ENCODE results near the gene SUSD1. TPM values are rescaled to one million over a fixed set of nuclear protein-coding genes. Genes with fewer than 3 reads are reported as not detected.

The SUSD1 gene
- total RNA-seq, 4 donors from 2014 or later = 22.7 to 83.0 (median 24.7) TPM

GRCh38 chr9:112009656-112010055, 165.4 kb downstream of the SUSD1 start:
- Histone ChIP-seq H3K4me3 (no peak overlapping the region), H3K27me3 (no peaks in the 10 kb centered on the region), H3K9me3 (no peaks in the 10 kb centered on the region), H3K4me1 (peaks cover 20 to 37% (median 32%) of the 10 kb centered on the region in 4 donors), H3K27ac (no peak overlapping the region), H3K36me3 (no peaks in the 10 kb centered on the region)
- WGBS, 2 donors (ENCODE audit: low coverage in 1 of 2) = 79 to 89% methylated on average over 3 of the region's 3 CpGs
- TF ChIP-seq EP300 (IDR thresholded peaks at IDR 0.05; ENCODE audit: low read depth) (no peak), CTCF (IDR thresholded peaks at IDR 0.05) (no peak), POLR2A (IDR thresholded peaks at IDR 0.05) (no peak), POLR2AphosphoS5 (IDR thresholded peaks at IDR 0.05) (no peak)
- in situ Hi-C loops (cut with MboI; ENCODE audit: low pct_ligation_motif_present in 1 of 4, low pct_unique_long_range_greater_than_20kb in 1 of 4, low sequenced_read_pairs in 3 of 4) (loop anchor here in 1 of 4 donors (10.0 kb wide), 1 partner anchor 65 kb away; no protein-coding TSS in a partner anchor), intact Hi-C loops (cut with DNase I; ENCODE audit: low total_unique reads) (no loop called here)
- no peak for DNase-seq

- 69 to 73% methylated on average over 5 to 6 of the region's 6 CpGs for WGBS, 2 donors (ENCODE audit: low coverage in 1 of 2)
- intact Hi-C loops (cut with DNase I; ENCODE audit: low total_unique reads) = no loop called here
- Histone ChIP-seq H3K27me3 (no peaks in the 10 kb centered on the region), H3K4me3 (no peak overlapping the region), H3K36me3 (no peaks in the 10 kb centered on the region), H3K4me1 (peaks cover 17 to 27% (median 23%) of the 10 kb centered on the region in 4 donors), H3K9me3 (no peaks in the 10 kb centered on the region), H3K27ac (no peak overlapping the region)
- TF ChIP-seq POLR2A (IDR thresholded peaks at IDR 0.05) = no peak
- no peak for TF ChIP-seq POLR2AphosphoS5 (IDR thresholded peaks at IDR 0.05)
- TF ChIP-seq CTCF (IDR thresholded peaks at IDR 0.05) = no peak
- TF ChIP-seq EP300 (IDR thresholded peaks at IDR 0.05; ENCODE audit: low read depth) = no peak
- DNase-seq = no peak
- in situ Hi-C loops (cut with MboI; ENCODE audit: low pct_ligation_motif_present in 1 of 4, low pct_unique_long_range_greater_than_20kb in 1 of 4, low sequenced_read_pairs in 3 of 4) = loop anchor here in 1 of 4 donors (10.0 kb wide), 1 partner anchor 63 kb away; no protein-coding TSS in a partner anchor
These were observed 167.4 kb downstream of the SUSD1 start for GRCh38 chr9:112007575-112008240.

- WGBS, 2 donors (ENCODE audit: low coverage in 1 of 2) = 87 to 89% methylated on average over 5 to 11 of the region's 11 CpGs
- DNase-seq = no peak
- no peak for TF ChIP-seq POLR2A (IDR thresholded peaks at IDR 0.05)
- no peak for TF ChIP-seq CTCF (IDR thresholded peaks at IDR 0.05)
- TF ChIP-seq POLR2AphosphoS5 (IDR thresholded peaks at IDR 0.05) = no peak
- no peak for TF ChIP-seq EP300 (IDR thresholded peaks at IDR 0.05; ENCODE audit: low read depth)
- no peaks in the 10 kb centered on the region for H3K9me3 ChIP-seq
- no peaks in the 10 kb centered on the region for H3K36me3 ChIP-seq
- H3K4me1 ChIP-seq = peaks cover 5 to 15% (median 11%) of the 10 kb centered on the region in 4 donors
- H3K4me3 ChIP-seq = no peak overlapping the region
- no peak overlapping the region for H3K27ac ChIP-seq
- intact Hi-C loops (cut with DNase I; ENCODE audit: low total_unique reads) = no loop called here
- no peaks in the 10 kb centered on the region for H3K27me3 ChIP-seq
- in situ Hi-C loops (cut with MboI; ENCODE audit: low pct_ligation_motif_present in 1 of 4, low pct_unique_long_range_greater_than_20kb in 1 of 4, low sequenced_read_pairs in 3 of 4) = loop anchor here in 1 of 4 donors (10.0 kb wide), 1 partner anchor 62 kb away; no protein-coding TSS in a partner anchor
These were observed 168.6 kb downstream of the SUSD1 start for GRCh38 chr9:112006361-112007020.

- no peak for DNase-seq
- H3K9me3 ChIP-seq = no peaks in the 10 kb centered on the region
These were observed 169.2 kb downstream of the SUSD1 start for GRCh38 chr9:112005939-112006338.

More at GRCh38 chr9:112005939-112006338, 169.2 kb downstream of the SUSD1 start:
- intact Hi-C loops (cut with DNase I; ENCODE audit: low total_unique reads) = no loop called here
- Histone ChIP-seq H3K27me3 (no peaks in the 10 kb centered on the region), H3K27ac (no peak overlapping the region), H3K36me3 (no peaks in the 10 kb centered on the region), H3K4me1 (peaks cover 2 to 9% (median 5%) of the 10 kb centered on the region in 4 donors), H3K4me3 (no peak overlapping the region)
- TF ChIP-seq CTCF (IDR thresholded peaks at IDR 0.05) (no peak), POLR2AphosphoS5 (IDR thresholded peaks at IDR 0.05) (no peak), POLR2A (IDR thresholded peaks at IDR 0.05) (no peak), EP300 (IDR thresholded peaks at IDR 0.05; ENCODE audit: low read depth) (no peak)
- in situ Hi-C loops (cut with MboI; ENCODE audit: low pct_ligation_motif_present in 1 of 4, low pct_unique_long_range_greater_than_20kb in 1 of 4, low sequenced_read_pairs in 3 of 4) = loop anchor here in 1 of 4 donors (10.0 kb wide), 1 partner anchor 61 kb away; no protein-coding TSS in a partner anchor
- 77 to 90% methylated on average over 3 to 7 of the region's 8 CpGs for WGBS, 2 donors (ENCODE audit: low coverage in 1 of 2)

Measured in transverse colon (tissue), 4 donors.